GM12801 (cell line): Measurements from ENCODE around the gene DDX59.

Experiments
- CTCF ChIP-seq: IDR thresholded peaks from one replicate; pipeline ENCODE4 v1.5.1; 2011; ENCODE audit warnings: control low read depth; ENCODE audit not compliant: insufficient read length; ENCODE audit errors: extremely low read depth

DDX59 gene

GRCh38 chr1:200704986-200705500 is 35.3 kb upstream of the DDX59 start:
- TF ChIP-seq CTCF: no peak

GRCh38 chr1:200699871-200700270 is 30.2 kb upstream of the DDX59 start:
- no peak for TF ChIP-seq CTCF

- no peak for TF ChIP-seq CTCF
These were observed 25.0 kb upstream of the DDX59 start for GRCh38 chr1:200694738-200695137.

GRCh38 chr1:200693327-200693726 is 23.6 kb upstream of the DDX59 start:
- no peak for TF ChIP-seq CTCF

GRCh38 chr1:200692316-200692715 is 22.6 kb upstream of the DDX59 start:
- no peak for TF ChIP-seq CTCF

GRCh38 chr1:200686620-200687019 is 16.9 kb upstream of the DDX59 start:
- no peak for TF ChIP-seq CTCF

- no peak for TF ChIP-seq CTCF
These were observed 14.3 kb upstream of the DDX59 start for GRCh38 chr1:200684015-200684414.

- no peak for TF ChIP-seq CTCF
These were observed 13.6 kb upstream of the DDX59 start for GRCh38 chr1:200683298-200683697.
